ENCODE data around the gene RNF41. TPM values are rescaled to one million over a fixed set of nuclear protein-coding genes. Genes with fewer than 3 reads are reported as not detected.

Gene RNF41
- total and polyA plus RNA-seq, 2 of the 13 experiments (the other 11 are each of a cell fraction or from before 2014, with no cell fraction given), result 27.1 to 39.4 TPM

GRCh38 chr12:56258068-56258819, 36.5 kb upstream of the RNF41 start, which contains the start of gene ANKRD52 (continued):
- TF ChIP-seq KIAA2018 (CRISPR knock-in tag; IDR thresholded peaks at IDR 0.05; ENCODE audit: borderline replicate concordance), result no peak
- no peak for TF ChIP-seq MLXIP (CRISPR knock-in tag; IDR thresholded peaks at IDR 0.05; ENCODE audit: borderline replicate concordance)
- TF ChIP-seq ZNF230 (CRISPR knock-in tag; IDR thresholded peaks at IDR 0.05), result no peak
- TF ChIP-seq BATF2 (CRISPR knock-in tag; IDR thresholded peaks at IDR 0.05), result no peak
- no peak for TF ChIP-seq GPN1 (CRISPR knock-in tag; IDR thresholded peaks at IDR 0.05; ENCODE audit: borderline replicate concordance)
- peak; percentile 84; the same call in 1 of the 2 replicates for TF ChIP-seq SAFB2 (CRISPR knock-in tag; IDR thresholded peaks at IDR 0.05; ENCODE audit: borderline replicate concordance, low read depth)
- TF ChIP-seq FOXK2 (IDR thresholded peaks at IDR 0.05), result no peak
- TF ChIP-seq ZNF576 (CRISPR knock-in tag; IDR thresholded peaks at IDR 0.05), result no peak
- TF ChIP-seq RNF219 (CRISPR knock-in tag; IDR thresholded peaks at IDR 0.05), result no peak
- TF ChIP-seq ZNF644 (CRISPR knock-in tag; IDR thresholded peaks at IDR 0.05; ENCODE audit: low read depth), result no peak
- TF ChIP-seq KAT7 (CRISPR knock-in tag; IDR thresholded peaks at IDR 0.05; ENCODE audit: borderline replicate concordance), result peak; percentile 55; the same call in 1 of the 2 replicates
- TF ChIP-seq ZNF598 (CRISPR knock-in tag; IDR thresholded peaks at IDR 0.05; ENCODE audit: borderline replicate concordance), result no peak
- no peak; the same call in none of the 2 replicates for TF ChIP-seq SALL2 (CRISPR knock-in tag; IDR thresholded peaks at IDR 0.05)
- TF ChIP-seq ZNF75D (CRISPR knock-in tag; IDR thresholded peaks at IDR 0.05; ENCODE audit: borderline replicate concordance), result no peak

Measured in HepG2 (cell line).